ENCODE data around the gene CROCC2.

CROCC2 gene

DNA sequence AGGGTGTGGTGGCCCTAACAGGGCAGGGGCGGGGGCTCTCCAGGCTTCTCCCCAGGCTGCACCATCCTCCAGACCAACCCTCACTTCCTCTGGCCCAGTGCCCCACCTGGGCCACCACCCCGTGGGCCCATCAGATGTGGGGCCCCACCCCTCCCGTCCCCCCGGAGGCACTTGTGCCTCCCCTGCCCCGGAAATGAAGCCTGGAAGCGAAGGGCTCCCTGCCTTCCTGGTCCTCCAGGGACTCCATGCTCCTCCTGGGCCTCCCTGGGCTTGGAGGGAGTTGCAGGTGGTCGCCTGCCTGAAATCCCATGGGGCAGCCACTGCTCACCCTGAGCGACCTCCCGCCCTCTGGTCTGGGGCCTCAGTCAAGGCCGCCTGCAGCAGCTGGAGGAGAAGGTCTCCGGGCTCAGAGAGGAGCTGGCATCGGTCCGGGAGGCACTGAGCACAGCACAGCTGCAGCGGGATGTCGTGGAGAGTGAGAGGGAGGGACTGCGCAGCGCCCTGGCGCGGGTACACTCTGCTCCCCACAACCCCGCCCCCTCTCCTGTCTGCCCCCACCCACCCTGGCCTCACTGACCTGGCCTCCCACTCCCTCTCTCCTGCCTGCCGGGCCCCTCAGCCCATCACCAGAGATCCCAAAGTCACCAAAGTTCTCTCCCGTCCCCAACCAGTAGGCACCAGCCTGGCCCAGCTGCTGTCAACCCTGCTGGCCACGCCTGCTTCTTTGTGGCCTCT lies 28.0 kb downstream of the CROCC2 start:
- DNase-seq (ENCODE audit: low read depth): no peak

GRCh38 chr2:240934701-240935102 lies 28.6 kb downstream of the CROCC2 start:
- no peak for DNase-seq (ENCODE audit: low read depth)

- DNase-seq (ENCODE audit: low read depth): no peak
Measured at GRCh38 chr2:240935103-240935876, 29.2 kb downstream of the CROCC2 start.

DNA sequence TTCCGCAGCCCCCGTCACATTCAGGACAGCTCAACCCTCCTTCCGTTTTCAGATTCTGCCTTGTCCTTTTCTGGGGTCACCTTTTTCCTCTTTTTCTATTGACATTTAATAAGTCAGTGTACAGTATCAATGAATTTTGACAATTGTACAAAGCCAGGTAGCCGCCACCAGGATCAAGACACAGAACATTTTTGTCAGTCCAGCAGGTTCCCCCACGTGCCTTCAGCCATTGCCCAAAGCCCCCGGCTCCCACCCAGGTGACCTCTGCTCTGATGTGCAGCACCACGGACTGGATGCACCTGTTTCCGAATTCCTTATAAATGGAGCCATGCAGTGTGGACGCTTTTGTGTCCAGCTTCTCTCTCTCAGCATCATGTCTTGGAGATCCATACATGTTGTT lies 30.0 kb downstream of the CROCC2 start:
- no peak for DNase-seq (ENCODE audit: low read depth)

GRCh38 chr2:240946046-240946445 lies 39.9 kb downstream of the CROCC2 start:
- DNase-seq (ENCODE audit: low read depth): no peak

GRCh38 chr2:240946654-240947053 lies 40.5 kb downstream of the CROCC2 start:
- no peak for DNase-seq (ENCODE audit: low read depth)

DNA sequence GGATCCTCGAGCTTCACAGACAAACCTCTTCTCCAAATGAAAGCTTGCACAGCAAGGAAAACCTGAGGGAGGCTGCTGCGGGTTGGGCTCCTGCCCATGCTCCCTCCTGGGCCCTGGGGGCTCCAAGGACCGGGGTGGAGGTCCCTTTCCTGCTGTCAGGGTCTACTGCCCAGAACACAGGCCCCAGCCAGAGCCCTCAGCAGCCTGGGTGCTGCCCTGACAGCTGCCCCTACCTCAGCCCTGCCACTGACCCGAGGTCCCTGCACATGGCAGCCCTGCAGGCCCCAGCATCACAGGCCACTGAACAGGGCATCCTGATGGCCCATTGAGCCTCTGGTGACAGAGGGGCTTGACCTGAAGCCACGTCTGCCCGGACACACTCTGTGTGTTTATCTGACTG lies 41.0 kb downstream of the CROCC2 start:
- no peak for DNase-seq (ENCODE audit: low read depth)

DNA sequence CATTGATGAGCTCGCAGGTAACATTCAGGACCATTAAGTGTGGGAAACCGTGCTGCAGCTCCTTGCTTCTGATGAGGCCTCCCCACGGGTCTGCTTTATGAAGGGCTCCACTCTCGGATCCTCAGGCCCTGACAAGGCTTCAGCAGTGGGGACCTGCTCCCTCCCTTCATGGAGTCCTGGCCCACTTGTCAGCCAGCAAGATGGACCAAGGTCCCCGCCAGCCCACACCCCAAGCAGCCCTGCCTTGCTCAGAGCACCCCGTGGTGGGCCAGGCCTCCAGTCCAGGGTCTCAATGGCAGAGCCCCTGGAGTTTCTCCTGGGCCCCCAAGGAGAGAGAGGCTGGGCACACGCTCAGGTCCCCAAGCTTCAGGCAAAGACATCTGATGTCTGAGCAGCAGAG lies 41.5 kb downstream of the CROCC2 start:
- no peak for DNase-seq (ENCODE audit: low read depth)

GRCh38 chr2:240948086-240948485 lies 42.0 kb downstream of the CROCC2 start:
- DNase-seq (ENCODE audit: low read depth): no peak

GRCh38 chr2:240948905-240949790 lies 43.0 kb downstream of the CROCC2 start:
- DNase-seq (ENCODE audit: low read depth): no peak

- DNase-seq (ENCODE audit: low read depth): no peak
Measured at GRCh38 chr2:240949791-240950705, 43.9 kb downstream of the CROCC2 start.

GRCh38 chr2:240951045-240951594 lies 45.0 kb downstream of the CROCC2 start:
- DNase-seq (ENCODE audit: low read depth): no peak

DNA sequence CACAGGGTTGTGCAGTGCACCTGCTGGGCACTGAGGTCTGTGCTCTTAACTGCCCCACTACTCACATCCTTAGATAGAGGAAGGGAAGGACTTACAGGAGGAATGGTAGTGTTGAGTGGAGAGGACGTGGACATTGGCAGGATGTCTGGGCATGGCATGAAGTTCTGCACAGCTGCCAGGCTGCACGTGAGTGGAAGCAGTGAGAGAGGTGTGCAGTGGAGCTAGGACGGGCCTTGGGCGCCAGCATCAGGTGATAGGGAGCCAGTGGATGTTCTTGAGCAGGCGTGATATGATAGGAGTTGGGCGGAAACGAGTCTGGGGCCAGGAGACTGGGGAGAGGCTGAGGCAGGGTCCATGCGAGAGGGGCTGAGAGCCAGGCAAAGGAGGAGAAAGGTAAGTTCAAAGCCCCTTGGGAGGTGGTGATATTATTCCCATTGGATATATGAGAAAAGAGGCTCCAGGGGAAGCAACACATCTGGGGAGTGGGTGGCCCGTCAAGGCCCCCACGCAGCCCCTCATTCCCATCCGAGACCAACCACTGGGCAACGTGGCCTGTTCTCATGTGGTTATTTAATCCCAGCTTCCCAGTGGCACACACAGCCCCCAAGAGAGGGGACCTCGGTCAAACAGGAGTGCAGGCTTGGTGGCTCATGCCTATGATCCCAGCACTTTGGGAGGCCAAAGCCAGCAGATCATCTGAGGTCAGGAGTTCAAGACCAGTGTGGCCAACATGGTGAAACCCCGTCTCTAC lies 46.5 kb downstream of the CROCC2 start:
- DNase-seq (ENCODE audit: low read depth): no peak

DNA sequence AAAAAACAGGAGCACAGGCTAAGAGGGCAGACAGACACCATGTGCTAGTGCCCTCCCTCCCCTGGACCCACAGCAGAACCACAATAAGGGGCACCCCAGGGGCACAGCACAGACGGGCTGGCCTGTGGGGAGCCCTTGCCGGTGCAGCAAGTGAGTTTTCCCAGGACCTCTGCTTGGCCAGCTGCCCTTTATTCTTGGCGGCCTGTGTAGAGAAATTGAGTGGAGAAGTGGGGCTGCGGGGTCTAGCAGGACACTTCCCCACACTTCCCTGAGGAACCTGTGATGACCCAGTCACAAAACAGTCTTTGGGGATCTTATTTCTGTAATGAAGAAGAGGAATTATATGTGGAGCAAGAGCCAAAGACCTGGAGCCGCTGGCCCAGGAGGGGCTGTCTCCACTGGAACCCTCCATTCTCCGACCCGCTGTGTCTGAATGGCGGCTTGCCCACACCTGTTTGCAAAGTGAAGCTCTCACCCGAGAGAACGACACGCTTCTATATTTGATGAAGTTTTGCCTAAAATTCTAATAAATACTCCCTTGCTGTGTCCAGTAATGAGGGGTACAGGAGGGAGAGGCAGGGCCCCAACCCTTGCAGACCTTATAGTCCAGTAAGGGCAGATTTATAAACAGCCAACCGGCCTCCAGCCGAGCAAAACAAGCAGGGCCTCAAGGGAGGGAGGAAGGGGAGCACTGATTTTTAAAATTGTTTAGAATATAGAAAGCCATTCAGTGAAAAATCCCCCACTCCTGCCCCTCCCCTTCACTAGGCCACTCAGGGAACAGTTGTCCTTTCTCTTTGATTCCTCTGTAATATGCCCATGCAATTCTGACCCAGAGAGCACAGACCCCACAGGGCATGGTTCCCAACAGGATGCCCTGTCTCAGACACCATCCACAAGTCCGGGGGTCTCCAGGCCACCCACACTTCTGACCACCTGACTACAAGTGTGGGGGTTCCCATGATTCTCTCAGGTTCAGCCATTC lies 47.6 kb downstream of the CROCC2 start:
- no peak for DNase-seq (ENCODE audit: low read depth)

DNA sequence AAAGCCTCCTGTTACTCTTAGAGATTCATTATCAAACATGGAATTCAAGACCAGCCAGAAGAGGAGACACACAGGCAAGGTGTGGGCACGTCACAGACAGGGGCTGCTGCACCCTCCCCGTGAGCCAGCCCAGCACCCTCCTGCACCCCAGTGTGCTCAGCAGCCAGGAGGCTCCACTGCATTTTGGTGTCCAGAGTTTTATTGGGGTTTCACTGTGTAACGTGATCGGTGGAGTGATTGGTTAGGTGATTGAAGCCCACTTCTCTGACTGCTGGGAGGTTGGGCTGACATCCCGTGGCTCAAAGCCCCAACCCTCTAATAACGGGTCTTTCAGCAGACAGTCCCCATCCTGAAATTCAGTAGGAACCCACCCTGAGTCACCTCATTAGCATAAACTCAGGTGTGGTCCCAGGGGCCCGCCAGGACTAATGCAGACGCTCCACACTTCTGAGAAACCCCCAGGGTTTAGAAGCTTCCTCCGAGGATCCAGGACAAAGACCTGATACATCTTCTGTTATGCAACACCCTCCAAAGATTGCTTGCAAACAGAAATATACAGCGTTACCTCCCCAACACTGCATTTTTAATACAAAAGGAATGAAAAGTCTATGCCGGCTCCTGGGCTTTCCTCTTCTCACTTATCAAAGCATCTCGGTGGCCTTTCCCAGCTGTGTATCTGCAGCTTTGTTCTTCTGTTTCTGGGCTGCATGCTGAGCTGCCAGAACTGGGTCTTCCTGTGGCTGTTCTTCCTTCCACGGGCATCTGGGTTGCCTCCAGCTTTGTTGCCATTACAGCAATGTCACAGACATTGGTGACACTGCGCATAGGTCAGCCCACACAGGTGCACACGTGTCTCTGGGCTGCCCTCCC lies 48.5 kb downstream of the CROCC2 start:
- DNase-seq (ENCODE audit: low read depth): no peak

- DNase-seq (ENCODE audit: low read depth): no peak
Measured at GRCh38 chr2:240955306-240956170, 49.4 kb downstream of the CROCC2 start.

All from stimulated activated CD8-positive, alpha-beta memory T cell treated with anti-CD3 and anti-CD28 coated beads, Interleukin-15, amount 100 ng/mL, for 1 hour (primary cell).